ENCODE data around the gene GALNT7. TPM values are rescaled to one million over a fixed set of nuclear protein-coding genes. Genes with fewer than 3 reads are reported as not detected.

Gene GALNT7
- total RNA-seq, 1 experiment from 2014 or later = 39.4 TPM

Other genes starting within 250 kb of the GALNT7 start
- 197 and 268 TPM in 2 replicates for gene HMGB2, start 165.5 kb downstream of the GALNT7 start, total RNA-seq (2014; rRNA removed; shearing (Covaris generic))
- gene SAP30, start 202.1 kb downstream of the GALNT7 start, total RNA-seq (2014; rRNA removed; shearing (Covaris generic)) = 23.9 and 31.9 TPM in 2 replicates
- gene SCRG1, start 230.3 kb downstream of the GALNT7 start, total RNA-seq (2014; rRNA removed; shearing (Covaris generic)) = not detected in 2 replicates

Data from H7 (cell line).